Small intestine (tissue), 7 donors: Measurements from ENCODE around the gene GPI. TPM values are rescaled to one million over a fixed set of nuclear protein-coding genes. Genes with fewer than 3 reads are reported as not detected.

Experiments used
- DNase-seq, 2 donors: peaks; one replicate each; pipeline versions ENCODE4 v3.0.0 to v3.0.0-alpha.2; 2013
- FAIRE-seq: peaks from 2 replicates; lab custom pipeline; 2012; peaks lifted over from hg19 to GRCh38; lab: Jason Lieb, UNC
- H3K27ac ChIP-seq, 3 donors: one replicate each; pipeline ENCODE4 v1.5.1; 2013; ENCODE audit warnings: low read length in 2 of 3, mild to moderate bottlenecking in 2 of 3, control low read depth in 1 of 3, inconsistent platforms in 1 of 3, low read depth in 1 of 3, moderate library complexity in 1 of 3
- H3K27me3 ChIP-seq, 3 donors: one replicate each; pipeline ENCODE4 v1.6.1; 2013; ENCODE audit warnings: low read length in 3 of 3, inconsistent platforms in 1 of 3; ENCODE audit not compliant: control insufficient read depth in 3 of 3, insufficient read depth in 3 of 3
- H3K36me3 ChIP-seq, 3 donors: one replicate each; pipeline ENCODE4 v1.6.1; 2013; ENCODE audit warnings: low read length in 3 of 3, inconsistent platforms in 1 of 3, low read depth in 1 of 3, mild to moderate bottlenecking in 1 of 3, moderate library complexity in 1 of 3; ENCODE audit not compliant: control insufficient read depth in 3 of 3, insufficient read depth in 2 of 3
- H3K4me1 ChIP-seq, 3 donors: one replicate each; pipeline ENCODE4 v1.6.1; 2013; ENCODE audit warnings: low read length in 2 of 3, inconsistent platforms in 1 of 3, low read depth in 1 of 3, mild to moderate bottlenecking in 1 of 3, moderate library complexity in 1 of 3; ENCODE audit not compliant: control insufficient read depth in 3 of 3, insufficient read depth in 2 of 3
- H3K4me3 ChIP-seq, 3 donors: one replicate each; pipeline ENCODE4 v1.5.1; 2013; ENCODE audit warnings: low read length in 3 of 3, control low read depth in 1 of 3, inconsistent platforms in 1 of 3, low read depth in 1 of 3, mild to moderate bottlenecking in 1 of 3, moderate library complexity in 1 of 3
- H3K9me3 ChIP-seq, 2 donors: one replicate each; pipeline ENCODE4 v1.6.1; 2013; ENCODE audit warnings: low read depth in 1 of 2, low read length in 1 of 2; ENCODE audit not compliant: control insufficient read depth in 2 of 2, insufficient read depth in 1 of 2
- WGBS, 3 donors: extraction: QIAGEN DNeasy Blood & Tissue Kit; methylation state at CpG; one replicate each; pipeline ENCODE4 v1.1.7; 2013; 5-methylcytosine and 5-hydroxymethylcytosine counted together
- polyA plus RNA-seq, 4 donors: library from polyadenylated mRNA; stranded (reverse) in 3 of 4; unstranded in 1 of 4; fragments of 200-250 nt in 3 of 4; fragments of 120-200 nt in 1 of 4; gene quantifications; one replicate each; pipeline versions ENCODE4 v1.2.1 to v1.2.3, GENCODE V29; 2013
- donor health status: healthy with polysubstance abuse.
- donor health status: control.
- donor health status: control.
- donor health status: Bipolar disorder and iron deficiency.
- donor health status: healthy.

The GPI gene
- polyA plus RNA-seq, 4 donors, result 98.6 to 199 (median 125) TPM

DNA sequence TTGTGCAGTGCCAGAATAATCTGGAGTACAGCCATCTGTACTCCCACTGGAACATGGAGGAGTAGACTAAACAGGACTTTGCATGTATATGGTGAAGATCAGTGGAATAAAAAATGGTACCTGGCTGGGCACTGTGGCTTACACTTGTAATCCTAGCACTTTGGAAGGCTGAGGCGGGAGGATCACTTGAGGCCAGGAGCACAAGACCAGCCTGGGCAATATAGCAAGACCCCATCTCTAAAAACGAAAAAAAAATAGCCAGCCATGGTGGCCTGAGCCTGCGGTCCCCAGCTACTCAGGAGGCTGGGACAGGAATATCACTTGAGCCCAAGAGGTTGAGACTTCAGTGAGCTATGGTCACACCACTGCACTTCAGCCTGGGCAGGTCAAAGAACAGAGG lies 83.2 kb downstream of the GPI start:
- H3K4me3 ChIP-seq, result no peak overlapping the region
- H3K27ac ChIP-seq, result no peak overlapping the region
- H3K27me3 ChIP-seq, result no peaks in the 10 kb centered on the region
- WGBS, 3 donors, result 98 to 100% (median 100%) methylated on average over 3 of the region's 3 CpGs
- no peaks in the 10 kb centered on the region for H3K4me1 ChIP-seq
- H3K36me3 ChIP-seq, result peaks cover 7 to 40% (median 20%) of the 10 kb centered on the region in 3 donors
- no peaks in the 10 kb centered on the region for H3K9me3 ChIP-seq
- FAIRE-seq (no peak), DNase-seq (no peak)

Other genes starting within 250 kb of the GPI start
- 100 to 1,000 TPM in 1 of 4 donors, 10 to 100 TPM in 3; 53.0 to 106 (median 73.0) TPM for gene LSM14A, start 192.7 kb upstream of the GPI start, polyA plus RNA-seq
- 10 to 100 TPM in 2 of 4 donors, 1 to 10 TPM in 2; 2.7 to 20.4 (median 6.9) TPM for gene GARRE1, start 110.6 kb upstream of the GPI start, polyA plus RNA-seq
- gene PDCD2L, start 39.2 kb downstream of the GPI start, polyA plus RNA-seq, result 10 to 100 TPM in 1 of 4 donors, 1 to 10 TPM in 3; 3.1 to 12.0 (median 6.8) TPM
- 10 to 100 TPM; 29.3 to 87.4 (median 59.1) TPM for gene UBA2, start 63.2 kb downstream of the GPI start, polyA plus RNA-seq
- gene WTIP, start 116.6 kb downstream of the GPI start, polyA plus RNA-seq, result 1 to 10 TPM in 3 of 4 donors, not detected in 1; 2.4 to 5.8 (median 3.8) TPM